CD4-positive, alpha-beta memory T cell (primary cell): ENCODE data around the gene CARD10. TPM values are rescaled to one million over a fixed set of nuclear protein-coding genes. Genes with fewer than 3 reads are reported as not detected.
A peak's percentile ranks its signal among the peaks of the same experiment; 100 is the strongest.
"Not testable (repeated sequence)": the region's sequence is repeated elsewhere in the genome, so short reads cannot be mapped to it uniquely, and the experiment has no call there.

ENCODE experiments used
- CTCF ChIA-PET: fragments of 350-600 bp; sonication (Branson Sonifier 250); formaldehyde crosslinking; loops from one replicate; lab custom pipeline; 2021; ENCODE audit warnings: inconsistent platforms; ENCODE audit not compliant: partially characterized antibody; lab: Charles Lee
- POLR2A ChIA-PET: fragments of 350-600 bp; sonication (Branson Sonifier 250); formaldehyde crosslinking; loops from one replicate; lab custom pipeline; 2021; ENCODE audit not compliant: partially characterized antibody; lab: Charles Lee
- DNase-seq, 5 donors: peaks; one replicate each; pipeline versions ENCODE4 v3.0.0 to v3.0.0-alpha.2; 2020 to 2022; ENCODE audit warnings: mixed read lengths in 1 of 5
- H3K27ac ChIP-seq: one replicate; pipeline ENCODE4 v1.7.0; 2013; ENCODE audit warnings: low read depth, low read length
- H3K27me3 ChIP-seq: 2 replicates; pipeline ENCODE4 v1.7.0; 2013; ENCODE audit warnings: mild to moderate bottlenecking, low read length, moderate library complexity; ENCODE audit not compliant: insufficient read depth
- H3K36me3 ChIP-seq: 2 replicates; pipeline ENCODE4 v1.7.0; 2013; ENCODE audit warnings: mild to moderate bottlenecking, low read length, moderate library complexity; ENCODE audit not compliant: insufficient read depth
- H3K4me1 ChIP-seq: 2 replicates; pipeline ENCODE4 v1.7.0; 2013; ENCODE audit warnings: mild to moderate bottlenecking, low read length, moderate library complexity; ENCODE audit not compliant: insufficient read depth
- H3K4me3 ChIP-seq, 2 donors: one replicate each; pipeline ENCODE4 v1.7.0; 2013; ENCODE audit warnings: low read length in 2 of 2, mild to moderate bottlenecking in 1 of 2
- H3K9me3 ChIP-seq, 2 donors: one replicate each; pipeline ENCODE4 v1.7.0; 2013; ENCODE audit warnings: low read length in 2 of 2, control low read depth in 1 of 2; ENCODE audit not compliant: control insufficient read depth in 1 of 2
- H3K27ac Mint-ChIP-seq, 7 donors: one replicate each; pipeline ENCODE4 v1.8.0; 2020 to 2021; ENCODE audit warnings: mixed read lengths in 7 of 7, mild to moderate bottlenecking in 6 of 7, inconsistent platforms in 3 of 7, moderate library complexity in 3 of 7
- H3K27me3 Mint-ChIP-seq, 2 donors: one replicate each; pipeline ENCODE4 v1.8.0; 2020 to 2021; ENCODE audit warnings: mixed read lengths in 2 of 2
- H3K36me3 Mint-ChIP-seq, 2 donors: one replicate each; pipeline ENCODE4 v1.8.0; 2020 to 2021; ENCODE audit warnings: mixed read lengths in 2 of 2, inconsistent platforms in 1 of 2, mild to moderate bottlenecking in 1 of 2
- H3K4me1 Mint-ChIP-seq, 4 donors: one replicate each; pipeline ENCODE4 v1.8.0; 2020 to 2021; ENCODE audit warnings: mixed read lengths in 4 of 4, mild to moderate bottlenecking in 1 of 4
- H3K4me3 Mint-ChIP-seq, 8 donors: one replicate each; pipeline ENCODE4 v1.8.0; 2020 to 2021; ENCODE audit warnings: mixed read lengths in 8 of 8, mild to moderate bottlenecking in 7 of 8, moderate library complexity in 6 of 8, inconsistent platforms in 3 of 8
- H3K9me3 Mint-ChIP-seq, 8 donors: one replicate each; pipeline ENCODE4 v1.8.0; 2020 to 2021; ENCODE audit warnings: mixed read lengths in 8 of 8, mild to moderate bottlenecking in 5 of 8, inconsistent platforms in 3 of 8, moderate library complexity in 1 of 8
- intact Hi-C: fragments of 100-400 bp; cut with micrococcal nuclease; formaldehyde crosslinking; loops from one replicate; pipeline ENCODE4 v1.15.1; 2023
- polyA plus RNA-seq, 2 donors: library from polyadenylated mRNA; unstranded; fragments of 300-500 nt; fragmentation: Illumina TruSeq; gene quantifications; one replicate each; pipeline ENCODE4 v1.2.3, GENCODE V29; 2021
- total RNA-seq, 2 experiments: library from RNA; stranded (reverse); gene quantifications; one replicate each; pipeline ENCODE4 v1.2.3, GENCODE V29; 2021

The CARD10 gene
- total and polyA plus RNA-seq, 4 experiments from 2014 or later = 0.42 to 0.61 TPM; not detected in 2

- H3K36me3 ChIP-seq = peaks cover 41% of the 10 kb centered on the region
- H3K9me3 Mint-ChIP-seq, H3K4me1 ChIP-seq, intact Hi-C loops, H3K27ac ChIP-seq, H3K9me3 ChIP-seq, H3K27me3 ChIP-seq, H3K4me3 ChIP-seq, H3K4me3 Mint-ChIP-seq, DNase-seq, POLR2A ChIA-PET, CTCF ChIA-PET, H3K27me3 Mint-ChIP-seq: not testable (repeated sequence)
- peaks cover 1 to 18% (median 8%) of the 10 kb centered on the region in 4 donors for H3K4me1 Mint-ChIP-seq
- H3K27ac Mint-ChIP-seq = peak overlapping the region in 1 of 7 donors; percentile 53
- H3K36me3 Mint-ChIP-seq = peaks cover 33 to 63% of the 10 kb centered on the region in 2 donors
Observed at GRCh38 chr22:37468201-37468695, 51.0 kb downstream of the CARD10 start.

GRCh38 chr22:37467391-37467955 is 51.7 kb downstream of the CARD10 start:
- Mint-ChIP-seq H3K27ac (no peak overlapping the region), H3K27me3 (no peaks in the 10 kb centered on the region), H3K4me3 (no peak overlapping the region), H3K36me3 (peaks cover 29 to 63% of the 10 kb centered on the region in 2 donors), H3K4me1 (peaks cover 4 to 20% (median 9%) of the 10 kb centered on the region in 4 donors), H3K9me3 (no peaks in the 10 kb centered on the region)
- Histone ChIP-seq H3K36me3 (peaks cover 36% of the 10 kb centered on the region), H3K4me3 (no peak overlapping the region), H3K27me3 (no peaks in the 10 kb centered on the region), H3K9me3 (no peaks in the 10 kb centered on the region), H3K27ac (no peak overlapping the region), H3K4me1 (no peaks in the 10 kb centered on the region)
- ChIA-PET CTCF (interaction anchor here (1.2 to 2.1 kb wide), 3 partner anchors 11 to 30 kb away, joined by 3 to 6 read pairs (median 4); partner anchors contain the start of gene MFNG), POLR2A (no interaction called here)
- intact Hi-C loops = no loop called here
- DNase-seq = no peak

- no peaks in the 10 kb centered on the region for H3K27me3 Mint-ChIP-seq
- H3K27ac Mint-ChIP-seq = no peak overlapping the region
- no peaks in the 10 kb centered on the region for H3K9me3 ChIP-seq
- H3K4me1 Mint-ChIP-seq = peaks cover 4 to 14% (median 9%) of the 10 kb centered on the region in 4 donors
- CTCF ChIA-PET = interaction anchor here (1.0 to 2.1 kb wide), 4 partner anchors 8 to 36 kb away, joined by 3 to 8 read pairs (median 4); no protein-coding TSS in a partner anchor
- DNase-seq = no peak
- H3K4me3 ChIP-seq = no peak overlapping the region
- POLR2A ChIA-PET = interaction anchor here (1.3 kb wide), 1 partner anchor 25 kb away, joined by 3 read pairs; no protein-coding TSS in a partner anchor
- H3K4me3 Mint-ChIP-seq = no peak overlapping the region
- H3K27me3 ChIP-seq = no peaks in the 10 kb centered on the region
- no peaks in the 10 kb centered on the region for H3K9me3 Mint-ChIP-seq
- no peak overlapping the region for H3K27ac ChIP-seq
- H3K36me3 ChIP-seq = peaks cover 17% of the 10 kb centered on the region
- H3K36me3 Mint-ChIP-seq = peaks cover 31 to 57% of the 10 kb centered on the region in 2 donors
- intact Hi-C loops = no loop called here
- H3K4me1 ChIP-seq = no peaks in the 10 kb centered on the region
Observed at GRCh38 chr22:37464181-37464580, 55.0 kb downstream of the CARD10 start.

GRCh38 chr22:37462983-37463382 is 56.2 kb downstream of the CARD10 start:
- Histone ChIP-seq H3K9me3 (no peaks in the 10 kb centered on the region), H3K27ac (no peak overlapping the region), H3K36me3 (peaks cover 12% of the 10 kb centered on the region), H3K27me3 (no peaks in the 10 kb centered on the region), H3K4me1 (no peaks in the 10 kb centered on the region), H3K4me3 (no peak overlapping the region)
- Mint-ChIP-seq H3K4me1 (peaks cover 4 to 10% (median 6%) of the 10 kb centered on the region in 4 donors), H3K4me3 (no peak overlapping the region), H3K27me3 (no peaks in the 10 kb centered on the region), H3K36me3 (peaks cover 31 to 54% of the 10 kb centered on the region in 2 donors), H3K27ac (peak overlapping the region in 4 of 7 donors; percentile 30 to 82 (median 57)), H3K9me3 (no peaks in the 10 kb centered on the region)
- intact Hi-C loops = no loop called here
- DNase-seq = no peak
- ChIA-PET POLR2A (no interaction called here), CTCF (interaction anchor here (1.4 to 1.8 kb wide), 3 partner anchors 10 to 35 kb away, joined by 3 to 7 read pairs (median 3); no protein-coding TSS in a partner anchor)

- CTCF ChIA-PET = interaction anchor here (1.5 to 1.8 kb wide), 2 partner anchors 10 to 36 kb away, joined by 3 to 7 read pairs; no protein-coding TSS in a partner anchor
- Mint-ChIP-seq H3K27me3 (no peaks in the 10 kb centered on the region), H3K4me1 (peaks cover 6 to 12% (median 8%) of the 10 kb centered on the region in 4 donors), H3K36me3 (peaks cover 32 to 53% of the 10 kb centered on the region in 2 donors), H3K4me3 (no peak overlapping the region), H3K27ac (peak overlapping the region in 2 of 7 donors; percentile 34 to 57), H3K9me3 (no peaks in the 10 kb centered on the region)
- no peak overlapping the region for H3K27ac ChIP-seq
- DNase-seq = no peak
- H3K36me3 ChIP-seq = peaks cover 12% of the 10 kb centered on the region
- H3K4me1 ChIP-seq = peaks cover 2% of the 10 kb centered on the region
- no peaks in the 10 kb centered on the region for H3K9me3 ChIP-seq
- intact Hi-C loops = no loop called here
- POLR2A ChIA-PET = no interaction called here
- no peak overlapping the region for H3K4me3 ChIP-seq
- no peaks in the 10 kb centered on the region for H3K27me3 ChIP-seq
Observed at GRCh38 chr22:37462436-37462835, 56.8 kb downstream of the CARD10 start.

- Histone ChIP-seq H3K4me3 (no peak overlapping the region), H3K36me3 (peaks cover 12% of the 10 kb centered on the region), H3K9me3 (no peaks in the 10 kb centered on the region), H3K4me1 (peaks cover 3% of the 10 kb centered on the region), H3K27me3 (no peaks in the 10 kb centered on the region), H3K27ac (no peak overlapping the region)
- DNase-seq = no peak
- H3K27me3 Mint-ChIP-seq = no peaks in the 10 kb centered on the region
- peak overlapping the region in 3 of 7 donors; percentile 27 to 59 (median 57) for H3K27ac Mint-ChIP-seq
- ChIA-PET POLR2A (no interaction called here), CTCF (interaction anchor here (0.9 to 1.8 kb wide), 2 partner anchors 11 to 146 kb away, joined by 3 to 7 read pairs; no protein-coding TSS in a partner anchor)
- H3K9me3 Mint-ChIP-seq = no peaks in the 10 kb centered on the region
- peaks cover 8 to 15% (median 10%) of the 10 kb centered on the region in 4 donors for H3K4me1 Mint-ChIP-seq
- H3K36me3 Mint-ChIP-seq = peaks cover 32 to 54% of the 10 kb centered on the region in 2 donors
- intact Hi-C loops = no loop called here
- no peak overlapping the region for H3K4me3 Mint-ChIP-seq
Observed at GRCh38 chr22:37461961-37462360, 57.3 kb downstream of the CARD10 start.

GRCh38 chr22:37460684-37461083 is 58.5 kb downstream of the CARD10 start:
- H3K9me3 Mint-ChIP-seq = no peaks in the 10 kb centered on the region
- peaks cover 29 to 44% of the 10 kb centered on the region in 2 donors for H3K36me3 Mint-ChIP-seq
- H3K27me3 ChIP-seq = no peaks in the 10 kb centered on the region
- H3K27ac Mint-ChIP-seq = no peak overlapping the region
- intact Hi-C loops = no loop called here
- H3K27me3 Mint-ChIP-seq = no peaks in the 10 kb centered on the region
- ChIA-PET POLR2A (no interaction called here), CTCF (no interaction called here)
- H3K36me3 ChIP-seq = peaks cover 5% of the 10 kb centered on the region
- H3K4me3 Mint-ChIP-seq = no peak overlapping the region
- H3K9me3 ChIP-seq = no peaks in the 10 kb centered on the region
- no peak overlapping the region for H3K27ac ChIP-seq
- H3K4me3 ChIP-seq = no peak overlapping the region
- H3K4me1 Mint-ChIP-seq = peaks cover 6 to 13% (median 10%) of the 10 kb centered on the region in 4 donors
- peaks cover 3% of the 10 kb centered on the region for H3K4me1 ChIP-seq
- no peak for DNase-seq
